ENCODE measurements around the gene PTPRK.

Gene PTPRK

DNA sequence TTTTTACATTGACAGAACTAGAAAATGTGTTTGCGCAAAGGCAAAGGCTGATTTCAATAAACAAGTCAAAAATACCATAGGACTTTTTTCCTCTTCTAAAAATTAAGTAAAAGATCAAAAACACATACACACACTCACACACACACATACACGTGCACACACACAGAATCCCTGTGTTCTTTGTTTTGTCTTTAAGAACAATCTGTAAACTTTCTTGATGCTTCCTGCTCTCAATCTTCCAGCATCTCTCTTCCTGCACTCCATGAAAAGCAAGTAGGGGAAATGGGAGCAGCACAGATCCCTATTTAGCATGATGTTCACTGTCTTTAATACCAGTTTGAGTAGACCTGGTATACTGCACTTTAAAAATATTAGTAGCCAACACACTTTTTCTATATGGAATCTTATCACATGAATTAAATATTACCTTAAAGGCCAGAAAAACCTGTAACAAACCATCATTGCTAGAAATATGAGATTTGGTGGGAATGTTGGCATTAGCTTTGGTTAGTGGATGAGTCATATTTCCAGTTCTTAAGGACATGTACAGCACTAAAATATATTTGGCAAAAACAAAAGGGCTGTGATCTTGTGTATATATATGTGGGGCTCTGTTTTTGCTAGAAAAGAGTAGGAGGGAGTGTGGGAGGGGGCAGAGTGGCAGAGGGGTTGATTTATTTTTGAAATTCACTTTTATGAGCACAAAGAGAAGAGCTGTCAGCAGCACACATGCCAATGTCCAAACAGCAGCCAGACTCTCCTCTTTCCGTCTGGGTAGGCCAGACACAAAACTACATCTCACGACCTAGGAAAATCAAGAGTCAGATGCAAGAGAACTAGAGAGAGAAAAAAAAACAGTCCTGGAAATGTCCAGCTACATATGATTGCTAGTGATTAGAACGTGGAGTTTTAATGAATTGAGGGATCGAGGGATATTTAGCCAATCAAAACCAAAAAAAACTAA is 4.6 kb downstream of the PTPRK start:
- DNase-seq, result no peak

DNA sequence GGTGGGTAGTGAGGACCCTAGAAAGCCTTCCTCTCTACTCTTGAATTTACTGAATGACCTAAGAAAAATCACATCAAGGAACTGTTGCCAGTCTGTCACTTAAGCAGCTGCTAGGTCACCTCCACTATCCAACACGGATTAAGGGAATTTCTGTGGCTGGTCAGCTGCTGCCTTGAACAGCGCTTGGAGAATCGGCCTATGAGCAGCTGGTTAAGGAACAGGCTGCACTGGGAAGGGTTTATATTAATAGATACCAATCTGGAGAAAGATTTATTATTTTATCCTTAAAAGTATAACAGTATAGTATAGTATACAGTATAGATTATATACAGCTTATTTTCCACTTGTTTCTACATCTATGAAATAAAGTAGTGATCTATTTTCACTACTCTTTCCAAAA is 6.5 kb downstream of the PTPRK start:
- no peak for DNase-seq

DNA sequence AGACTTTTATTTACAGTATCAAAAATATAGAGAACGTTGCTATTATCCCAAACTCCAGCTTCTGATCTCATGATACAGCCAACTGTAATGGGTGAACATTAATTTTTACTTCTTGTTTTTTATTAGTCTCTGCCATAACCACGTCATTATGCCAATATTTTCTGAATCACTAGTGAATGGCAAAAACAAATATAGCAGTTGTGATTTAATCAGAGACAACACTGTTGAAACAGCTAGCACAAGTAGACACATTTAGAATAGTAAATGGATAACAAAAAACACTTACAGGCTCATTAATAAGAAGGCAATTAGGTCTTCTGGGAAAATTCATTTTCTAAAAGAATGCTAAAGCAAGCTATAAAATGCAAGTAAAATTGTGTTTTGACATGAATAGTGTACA is 8.1 kb downstream of the PTPRK start:
- DNase-seq, result no peak

DNA sequence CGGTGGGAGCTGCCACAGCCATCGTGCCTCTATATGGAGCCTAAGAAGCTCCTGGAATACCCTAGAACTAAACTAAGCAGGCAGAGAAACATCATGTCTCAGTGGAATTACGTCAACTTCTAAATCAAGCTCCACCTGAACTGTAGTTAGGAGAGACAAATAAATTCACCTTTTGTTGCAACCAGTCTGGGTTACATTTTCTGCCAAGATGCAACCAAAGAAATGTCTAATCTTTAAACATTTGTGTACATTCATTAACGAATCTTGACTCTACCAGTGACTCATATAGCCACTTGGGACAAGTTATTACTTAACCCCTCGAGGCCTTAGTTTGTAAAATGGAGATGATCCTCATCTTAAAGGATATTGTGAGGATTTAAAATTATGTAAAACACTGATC is 8.9 kb downstream of the PTPRK start:
- DNase-seq, result no peak

DNA sequence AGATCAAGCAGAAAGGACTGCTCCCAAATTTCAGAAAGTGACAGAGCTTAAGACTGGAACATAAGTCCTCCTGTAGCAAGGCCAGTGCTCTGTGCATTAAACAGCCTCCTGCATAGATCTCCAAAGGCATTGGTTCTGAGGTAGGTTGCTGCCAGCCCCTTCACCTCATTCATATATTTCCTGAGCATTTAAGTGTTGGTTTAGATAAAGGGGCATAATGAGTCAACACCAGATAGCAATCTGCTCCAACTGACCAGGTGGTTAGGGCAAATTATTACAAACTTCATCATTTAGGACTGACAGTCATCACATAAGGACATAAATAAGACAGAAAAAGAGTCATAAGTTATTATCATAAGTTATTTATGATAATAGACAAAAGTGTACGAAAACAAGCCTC is 10.7 kb downstream of the PTPRK start:
- DNase-seq, result no peak

DNA sequence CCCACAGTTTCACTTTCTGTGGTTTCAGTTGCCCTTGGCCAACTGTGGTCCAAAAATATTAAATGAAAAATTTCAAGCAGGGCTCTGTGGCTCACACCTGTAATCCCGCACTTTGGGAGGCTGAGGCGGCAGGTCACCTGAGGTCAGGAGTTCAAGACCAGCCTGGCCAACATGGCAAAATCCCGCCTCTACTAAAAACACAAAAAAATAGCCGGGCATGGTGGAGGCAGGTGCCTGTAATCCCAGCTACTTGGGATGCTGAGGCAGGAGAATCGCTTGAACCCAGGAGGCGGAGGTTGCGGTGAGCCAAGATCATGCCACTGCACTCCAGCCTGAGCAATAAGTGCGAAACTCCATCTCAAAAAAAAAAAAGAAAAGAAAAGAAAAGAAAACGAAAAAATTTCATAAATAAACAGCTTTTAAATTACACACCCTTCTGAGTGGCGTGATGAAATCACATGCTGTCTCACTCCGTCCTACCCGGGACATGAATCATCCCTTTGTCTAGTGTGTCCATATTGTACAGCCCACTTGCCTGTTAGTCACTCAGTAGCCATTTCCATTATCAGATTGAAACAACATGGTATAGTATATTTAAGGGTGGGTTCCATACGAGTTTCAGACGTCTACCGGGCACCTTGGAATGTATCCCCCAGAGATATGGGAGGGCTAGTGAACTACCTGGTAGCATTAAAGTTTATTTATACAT is 11.7 kb downstream of the PTPRK start:
- no peak for DNase-seq

DNA sequence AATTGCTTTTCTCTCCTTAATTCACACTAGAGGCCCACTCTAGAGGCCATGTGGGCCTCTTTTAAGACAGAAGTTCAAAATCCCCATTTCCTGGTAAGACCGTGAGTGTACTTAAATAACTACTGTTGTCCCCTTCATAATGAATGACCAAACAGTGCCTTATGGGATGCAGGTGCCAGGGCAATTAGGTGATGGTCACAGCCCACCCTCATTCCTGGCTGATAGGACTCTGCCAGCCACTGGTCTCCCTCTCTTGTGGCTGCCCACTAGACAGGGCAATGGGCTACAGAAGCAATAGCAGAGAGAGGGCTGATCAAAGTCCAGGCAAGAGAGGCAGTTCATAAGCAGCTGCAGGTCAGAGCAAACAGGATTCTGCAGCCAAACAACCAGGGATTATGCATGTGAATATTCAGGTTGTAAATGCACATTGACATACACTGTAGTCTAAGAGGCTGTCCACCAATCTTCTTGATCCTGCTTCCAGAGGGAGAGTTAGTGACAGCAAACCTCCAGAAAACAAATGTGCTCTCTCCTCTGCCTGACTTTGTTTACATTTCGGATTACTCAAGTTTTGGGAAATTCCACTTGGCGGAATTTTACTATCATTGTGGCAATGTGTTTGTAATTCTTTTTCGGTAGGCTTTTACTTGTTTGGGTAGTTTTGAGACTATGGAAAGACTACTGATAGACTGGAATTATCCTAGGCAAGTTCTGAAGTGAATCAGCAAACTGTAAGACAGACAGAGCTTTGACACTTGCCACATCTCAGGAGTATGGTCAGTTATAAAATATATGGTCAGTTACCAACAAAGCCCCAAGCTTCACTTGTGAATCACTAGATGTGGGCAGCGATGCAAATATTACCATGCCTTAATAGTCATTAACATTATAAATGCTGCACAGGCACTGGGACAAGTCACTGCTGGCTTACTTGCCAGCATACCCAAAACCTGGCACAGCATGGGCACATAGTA is 12.8 kb downstream of the PTPRK start:
- no peak for DNase-seq

DNA sequence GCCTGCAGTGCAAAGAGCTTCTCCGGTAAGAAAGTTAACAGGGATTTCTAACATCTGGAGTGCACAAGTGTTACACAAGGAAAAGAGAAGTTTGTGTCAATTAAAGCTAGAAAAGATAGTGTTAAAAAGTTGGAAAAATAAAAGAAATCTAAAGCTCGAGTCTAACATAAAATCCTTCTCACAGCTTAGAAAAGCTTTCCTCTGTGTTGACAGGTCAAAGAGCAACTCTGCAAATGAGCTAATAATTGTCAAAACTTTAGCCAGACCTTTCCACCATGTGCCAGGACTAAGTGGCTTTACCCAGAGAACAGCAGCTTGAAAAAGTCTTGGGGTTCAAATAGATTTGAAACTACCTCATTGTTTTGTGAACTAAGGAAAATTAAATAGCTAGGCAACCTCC is 14.8 kb downstream of the PTPRK start:
- DNase-seq, result no peak

DNA sequence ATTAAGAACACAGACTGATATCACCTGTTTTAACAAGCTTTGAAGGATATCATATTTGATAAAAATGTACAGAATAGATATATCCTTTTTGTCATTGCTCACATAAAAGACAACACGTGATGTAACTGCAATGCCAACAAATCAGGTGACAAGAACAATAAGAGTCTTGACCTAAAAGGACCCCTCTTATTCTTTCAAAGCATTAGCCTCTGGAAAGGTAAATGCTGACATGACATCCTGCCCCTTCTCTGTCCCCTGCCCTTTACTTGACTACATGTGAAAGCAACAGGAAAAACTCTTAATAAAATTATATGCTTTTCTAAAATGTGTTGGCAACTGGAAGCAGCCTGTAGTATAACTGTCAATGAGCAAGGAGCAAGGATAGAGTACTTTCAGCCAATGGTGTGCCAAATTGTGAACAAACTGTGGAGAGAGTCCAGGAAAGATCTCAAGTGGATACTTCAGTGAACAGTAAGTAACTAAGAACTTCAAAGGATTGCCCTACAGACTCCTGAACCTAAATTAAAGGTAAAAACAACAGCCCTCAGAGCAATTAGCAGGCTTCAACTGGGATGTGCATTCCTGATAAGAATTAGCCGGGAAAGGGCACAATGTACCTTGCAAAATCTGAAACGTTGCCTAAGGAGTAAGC is 16.3 kb downstream of the PTPRK start:
- no peak for DNase-seq

DNA sequence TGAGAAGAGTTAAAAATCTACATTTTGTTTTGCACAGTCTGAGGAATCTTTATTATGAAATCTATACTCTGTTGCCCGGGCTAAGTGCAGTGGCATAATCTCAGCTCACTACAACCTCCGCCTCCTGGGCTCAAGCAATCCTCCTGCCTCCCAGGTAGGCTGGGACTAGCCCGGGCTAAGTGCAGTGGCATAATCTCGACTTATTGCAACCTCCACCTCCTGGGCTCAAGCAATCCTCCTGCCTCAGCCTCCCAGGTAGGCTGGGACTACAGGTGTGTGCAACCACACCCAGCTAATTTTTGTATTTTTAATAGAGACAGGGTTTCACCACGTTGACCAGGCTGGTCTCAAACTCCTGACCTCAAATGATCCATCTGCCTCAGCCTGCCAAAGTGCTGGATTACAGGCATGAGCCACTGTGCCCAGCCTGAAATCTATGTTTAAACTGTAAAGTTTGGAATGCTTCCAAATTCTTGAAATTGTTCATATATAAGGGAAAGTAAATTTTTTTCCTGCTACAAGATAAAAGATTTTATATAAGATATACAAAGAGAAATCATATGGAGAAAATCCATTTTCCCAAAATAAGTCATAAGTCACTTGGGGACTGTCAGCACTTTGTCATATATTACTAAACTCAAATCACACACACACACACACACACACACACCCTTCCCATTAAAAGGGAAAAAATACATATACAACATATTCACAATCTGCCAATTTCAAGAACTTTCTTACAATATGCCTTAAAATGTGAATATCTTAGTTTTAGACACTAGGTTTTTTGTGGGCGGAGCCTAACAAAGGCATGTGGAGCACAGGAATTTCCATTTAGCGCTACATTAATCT is 19.4 kb downstream of the PTPRK start:
- DNase-seq, result no peak

DNA sequence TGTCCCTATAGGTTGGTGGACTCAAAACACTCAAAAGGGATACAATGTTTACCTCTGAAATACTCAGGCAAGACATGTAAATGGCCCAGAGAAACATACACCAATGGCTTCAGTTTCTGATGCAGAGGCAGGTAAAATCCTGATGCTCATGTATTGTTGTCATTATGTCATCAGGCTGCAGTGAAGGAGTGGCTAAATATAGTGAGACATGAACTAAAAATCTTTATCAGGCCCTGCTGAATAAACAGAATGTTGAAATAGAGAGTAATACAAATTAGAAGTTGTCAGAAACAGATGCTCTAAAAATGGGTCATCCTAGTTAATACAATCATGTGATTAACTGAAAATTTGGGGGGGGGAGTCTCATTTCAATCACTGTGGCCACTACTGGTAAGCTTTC is 20.4 kb downstream of the PTPRK start:
- no peak for DNase-seq

DNA sequence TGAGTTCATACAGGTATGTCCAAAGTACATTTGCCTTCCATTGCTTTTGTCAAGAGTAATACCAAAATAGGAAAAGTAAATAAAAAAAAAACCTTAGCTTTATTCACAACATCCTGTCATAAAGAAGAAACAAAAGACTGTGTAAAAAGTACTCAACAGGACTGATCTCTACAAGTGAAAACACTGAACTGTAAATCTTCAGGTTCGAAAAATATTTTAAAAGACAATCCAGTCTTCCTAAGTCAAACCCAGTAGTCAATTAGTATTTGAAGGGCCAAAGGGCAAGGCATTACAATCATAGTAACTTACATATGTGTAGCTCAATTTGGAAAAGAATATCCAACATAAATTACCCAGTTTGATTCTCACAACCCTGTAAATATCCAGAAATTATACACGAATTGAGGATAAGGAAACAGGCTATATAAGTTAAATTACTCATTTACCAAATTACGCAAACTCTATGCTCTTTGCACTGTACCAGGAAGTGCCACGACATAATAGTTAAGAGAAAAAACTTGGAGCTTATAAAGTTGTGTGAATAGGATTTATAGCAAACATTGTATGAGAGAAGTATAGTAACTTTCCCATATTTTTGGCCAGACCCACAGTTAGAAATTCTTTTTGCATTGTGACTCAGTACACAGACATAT is 21.2 kb downstream of the PTPRK start:
- no peak for DNase-seq

DNA sequence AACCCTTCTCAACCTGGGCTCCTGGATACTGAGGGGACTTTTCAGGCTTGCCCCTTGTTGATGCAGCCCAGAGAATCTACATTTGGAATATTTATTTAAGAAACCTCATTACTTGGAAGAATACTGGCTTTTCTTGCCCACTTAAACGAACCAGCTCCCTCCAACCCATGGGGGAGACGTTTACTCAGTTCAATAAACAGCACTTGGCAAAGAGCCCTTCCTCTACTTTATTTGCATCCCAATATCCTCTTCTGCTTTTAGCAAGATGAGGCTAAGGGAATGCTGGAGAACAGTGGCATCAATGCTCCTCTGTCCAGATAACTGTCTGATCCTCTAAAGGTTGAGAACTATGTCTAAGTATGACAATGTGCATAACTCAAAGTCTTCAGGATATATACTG is 22.2 kb downstream of the PTPRK start:
- DNase-seq, result no peak

DNA sequence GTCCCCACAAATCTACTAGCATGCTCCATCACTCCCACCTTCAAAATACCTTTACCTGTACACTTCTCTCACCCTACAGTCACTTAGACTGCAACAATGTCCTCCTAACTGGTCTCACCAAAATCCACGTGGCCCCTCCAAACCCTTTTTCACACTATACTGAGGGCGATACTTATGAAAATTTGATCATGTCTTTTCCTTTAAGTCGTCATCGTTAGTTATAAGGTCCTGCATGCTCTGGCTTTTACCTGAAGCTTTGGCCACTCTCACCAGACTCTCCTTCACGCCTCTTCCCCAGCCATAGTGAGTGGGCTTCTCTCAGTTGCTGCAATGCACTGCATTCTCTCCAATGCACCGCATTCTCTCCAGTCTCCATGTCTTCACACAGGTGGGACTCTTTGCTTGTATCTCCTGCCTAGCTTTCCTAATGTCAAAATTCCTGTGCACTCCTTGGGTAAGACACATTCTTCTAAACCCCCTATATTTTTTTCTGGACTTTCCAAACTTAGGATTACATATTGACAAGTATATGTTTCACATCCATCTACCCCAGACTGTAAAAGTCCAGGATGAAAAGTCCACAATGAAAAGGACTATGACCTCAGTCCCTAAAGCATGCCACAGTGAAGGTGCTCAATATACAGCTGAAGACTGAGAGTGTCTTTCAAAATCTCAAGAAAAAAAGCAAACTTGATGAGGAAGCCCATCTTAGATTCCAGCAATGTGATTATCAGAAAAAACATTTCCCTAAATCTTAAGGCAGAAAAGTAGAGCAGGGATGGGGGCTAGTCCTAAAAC is 24.7 kb downstream of the PTPRK start:
- DNase-seq, result no peak

DNA sequence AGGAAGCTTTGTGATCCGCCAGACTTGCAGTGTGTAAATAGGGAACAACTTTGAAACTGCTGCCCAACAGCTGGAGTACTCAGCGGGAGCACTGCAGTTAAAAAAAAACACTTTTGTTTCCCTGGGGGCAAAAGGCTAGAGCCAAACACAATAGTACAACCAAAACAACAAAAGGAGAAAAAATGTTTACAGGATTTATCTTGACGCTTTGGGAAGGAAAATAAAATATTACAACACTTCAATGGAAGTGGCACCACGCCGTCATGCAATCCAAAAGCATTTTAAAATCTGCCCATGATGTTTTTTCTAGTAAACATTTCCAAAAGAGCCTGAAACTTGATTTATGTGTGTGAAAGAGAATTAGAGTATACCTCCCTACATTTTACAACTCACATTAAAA is 26.0 kb downstream of the PTPRK start:
- no peak for DNase-seq

DNA sequence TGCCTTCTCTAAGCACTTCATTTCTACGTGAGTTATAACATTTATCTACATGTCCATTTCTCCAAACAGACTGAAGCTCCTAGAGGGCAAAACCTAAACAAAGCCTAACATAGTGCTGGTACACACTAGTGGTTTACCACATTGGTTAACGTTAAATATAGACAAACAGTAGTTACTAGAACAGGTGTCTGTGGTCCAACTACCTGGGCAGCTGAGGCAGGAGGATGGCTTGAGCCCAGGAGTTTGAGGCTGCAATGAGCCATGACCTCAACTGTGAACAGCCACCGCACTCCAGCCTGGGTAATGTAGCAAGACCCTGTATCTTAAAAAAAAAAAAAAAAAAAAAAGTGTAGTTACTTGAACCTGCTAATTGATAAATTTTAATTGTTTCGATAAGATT is 26.5 kb downstream of the PTPRK start:
- no peak for DNase-seq

DNA sequence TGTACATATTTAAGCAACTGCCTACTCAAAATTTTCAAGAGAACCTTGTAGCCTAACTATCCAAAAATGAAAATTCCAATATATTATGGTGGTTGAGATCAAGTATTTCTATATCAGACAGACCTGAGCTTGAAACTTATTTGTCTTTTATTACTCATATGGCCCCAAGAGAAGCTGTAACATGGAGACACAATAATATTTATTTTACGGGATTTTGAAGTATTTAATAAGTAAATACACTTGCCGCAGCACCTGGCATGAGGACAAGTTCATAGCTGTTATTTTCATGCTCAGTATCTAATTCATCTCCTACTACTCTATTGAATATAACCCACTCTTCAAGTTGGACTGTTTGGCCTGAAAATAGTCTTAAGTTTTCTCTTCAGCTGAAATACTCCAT is 28.0 kb downstream of the PTPRK start:
- DNase-seq, result no peak

DNA sequence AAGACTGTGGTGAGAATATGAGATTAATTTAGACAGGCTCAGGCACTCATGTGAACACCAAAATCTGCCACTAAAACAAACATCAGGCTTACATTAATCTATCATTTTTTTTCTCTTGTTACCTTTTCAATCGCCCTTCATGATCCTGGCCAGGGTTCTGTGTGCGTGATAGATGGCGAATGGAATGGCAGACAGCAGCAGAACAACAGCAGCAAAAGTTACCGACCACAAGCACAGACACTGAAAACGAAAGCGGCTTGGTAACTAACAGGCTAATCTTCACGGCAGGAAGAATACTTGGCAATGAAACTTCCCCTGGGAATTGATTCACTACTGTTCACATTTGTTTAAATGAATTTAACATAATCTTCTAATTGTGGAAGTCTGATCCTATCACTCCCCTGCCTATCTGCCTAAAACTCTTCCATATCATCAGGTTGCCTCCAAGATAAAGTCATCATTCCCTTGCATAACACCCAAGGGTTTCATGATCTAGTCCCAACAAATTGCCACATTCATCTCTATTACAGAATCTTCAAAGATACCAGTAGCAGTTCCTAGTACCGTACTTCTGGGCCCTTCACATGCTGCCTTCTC is 28.7 kb downstream of the PTPRK start:
- no peak for DNase-seq

DNA sequence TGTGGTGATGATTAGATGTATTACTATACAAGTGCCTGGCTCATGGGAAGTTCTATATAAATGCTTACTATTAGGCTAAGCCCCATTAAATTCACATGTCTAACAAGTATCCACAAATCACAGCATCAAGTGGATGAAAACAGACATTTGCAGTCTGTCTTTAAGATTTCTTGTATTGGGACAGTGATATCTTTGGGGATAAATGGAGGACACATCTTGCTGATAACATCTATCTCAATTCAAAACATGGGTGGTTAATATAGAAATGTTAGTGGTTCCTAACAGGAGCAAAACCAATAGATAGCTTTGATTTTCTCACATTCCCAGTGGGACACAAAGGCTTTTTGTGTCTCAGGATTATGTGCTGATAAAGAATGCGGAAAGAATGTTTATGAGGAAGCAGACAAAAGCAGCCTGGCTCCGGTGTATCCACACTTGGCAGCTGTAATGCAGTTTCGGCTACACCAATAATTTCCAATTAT is 29.3 kb downstream of the PTPRK start:
- DNase-seq, result no peak

DNA sequence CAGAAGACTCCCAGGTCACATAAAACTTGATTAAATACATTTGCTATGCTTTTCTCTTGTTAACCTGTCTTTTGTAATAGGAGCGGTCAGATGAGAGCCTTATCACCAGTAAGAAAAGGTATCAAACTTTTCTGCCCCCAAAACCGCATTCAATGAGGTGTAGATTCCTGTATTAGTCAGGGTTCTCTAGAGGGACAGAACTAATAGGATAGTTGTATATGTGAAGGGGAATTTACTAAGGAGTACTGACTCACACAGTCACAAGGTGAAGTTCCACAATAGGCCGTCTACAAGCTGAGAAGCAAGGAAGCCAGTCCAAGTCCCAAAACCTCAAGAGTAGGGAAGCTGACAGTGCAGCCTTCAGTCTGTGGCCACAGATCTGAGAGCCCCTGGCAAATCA is 32.7 kb downstream of the PTPRK start:
- no peak for DNase-seq
